GM19238 (cell line): ENCODE results near the gene WDR35.

ENCODE experiments used
- DNase-seq: peaks from one replicate; pipeline ENCODE4 v3.0.0; 2011; ENCODE audit warnings: low spot score; ENCODE audit not compliant: insufficient read length

Gene WDR35

GRCh38 chr2:19989667-19990415 lies at the start of gene WDR35:
Gene WDR35 (minus strand): TSS chr2:19990105. CDS start chr2:19990015, 90 bp downstream.
- peak; percentile 93 for DNase-seq

GRCh38 chr2:20037660-20038059 lies 47.8 kb upstream of the WDR35 start:
- DNase-seq = no peak

GRCh38 chr2:20035955-20036666 lies 46.2 kb upstream of the WDR35 start:
- DNase-seq = no peak

GRCh38 chr2:20034821-20035220 lies 44.9 kb upstream of the WDR35 start:
- DNase-seq = no peak

GRCh38 chr2:20034218-20034617 lies 44.3 kb upstream of the WDR35 start:
- DNase-seq = no peak

GRCh38 chr2:20033322-20033721 lies 43.4 kb upstream of the WDR35 start:
- DNase-seq = no peak

- no peak for DNase-seq
Measured at GRCh38 chr2:20030224-20030623, 40.3 kb upstream of the WDR35 start.

- no peak for DNase-seq
Measured at GRCh38 chr2:20027705-20028434, 38.0 kb upstream of the WDR35 start.

GRCh38 chr2:20027260-20027677 lies 37.4 kb upstream of the WDR35 start:
- no peak for DNase-seq

- DNase-seq = no peak
Measured at GRCh38 chr2:20025065-20025786, 35.3 kb upstream of the WDR35 start.

GRCh38 chr2:20023688-20024087 lies 33.8 kb upstream of the WDR35 start:
- no peak for DNase-seq

GRCh38 chr2:20021405-20022009 lies 31.6 kb upstream of the WDR35 start:
- no peak for DNase-seq

- DNase-seq = no peak
Measured at GRCh38 chr2:20019747-20020146, 29.8 kb upstream of the WDR35 start.

GRCh38 chr2:20018601-20019152 lies 28.8 kb upstream of the WDR35 start:
- no peak for DNase-seq

GRCh38 chr2:20016346-20016745 lies 26.4 kb upstream of the WDR35 start:
- DNase-seq = no peak

GRCh38 chr2:20015482-20016083 lies 25.7 kb upstream of the WDR35 start:
- peak; percentile 20 for DNase-seq

GRCh38 chr2:20013126-20013849 lies 23.4 kb upstream of the WDR35 start:
- no peak for DNase-seq

GRCh38 chr2:20012282-20013125 lies 22.6 kb upstream of the WDR35 start, which contains the start of gene MATN3:
Gene MATN3 (minus strand): TSS chr2:20012668. CDS start chr2:20012631, 37 bp downstream.
- no peak for DNase-seq

- DNase-seq = no peak
Measured at GRCh38 chr2:20012032-20012281, 22.1 kb upstream of the WDR35 start.
